GM18873 (cell line): Measurements from ENCODE around the gene OLFML2A.
"Not testable (repeated sequence)": the region's sequence is repeated elsewhere in the genome, so short reads cannot be mapped to it uniquely, and the experiment has no call there.

Experiments used
- ATAC-seq: cut with Tn5 transposase; IDR thresholded peaks from one replicate; pipeline ENCODE4 v1.9.1; 2021; ENCODE audit warnings: mild to moderate bottlenecking, moderate library complexity, moderate number of reproducible peaks; ENCODE audit not compliant: unreplicated experiment, low FRiP score

Gene OLFML2A

DNA sequence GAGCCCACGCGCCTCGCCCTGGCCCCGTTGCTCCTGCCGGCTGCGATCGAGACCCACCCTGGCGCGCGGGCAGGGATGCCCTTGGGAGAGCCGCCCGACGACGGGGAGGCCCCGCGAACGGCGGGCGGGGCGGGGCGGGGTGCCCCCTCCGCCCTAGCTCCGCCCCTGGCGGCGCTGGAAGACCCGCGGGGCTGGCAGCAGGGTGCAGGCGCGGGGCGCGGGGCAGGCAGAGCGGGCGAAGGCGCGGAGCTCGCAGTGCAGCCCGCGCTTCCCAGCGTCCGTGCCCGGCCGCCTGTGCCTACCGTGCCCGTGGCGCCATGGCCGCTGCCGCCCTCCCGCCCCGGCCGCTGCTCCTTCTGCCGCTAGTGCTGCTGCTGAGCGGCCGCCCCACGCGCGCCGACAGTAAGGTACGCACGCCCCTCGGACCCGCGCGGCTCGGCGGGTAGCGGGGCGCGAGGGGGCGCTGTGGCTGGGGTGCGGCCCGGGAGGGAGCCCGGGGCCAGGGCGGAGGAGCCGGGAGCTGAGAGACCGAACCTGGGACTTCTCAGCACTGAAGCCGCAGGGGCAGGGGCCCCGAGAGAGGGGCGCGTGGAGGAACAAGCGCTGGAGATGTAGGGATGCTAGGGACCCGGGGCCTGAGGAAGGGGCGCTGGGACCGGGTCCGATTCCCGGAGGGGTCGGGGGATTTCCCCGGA, at the start of gene OLFML2A:
OLFML2A (plus strand) TSS at position 180 of the 695 bp plus-strand sequence; CDS start at position 318, 138 bp downstream.
- ATAC-seq, result no peak

DNA sequence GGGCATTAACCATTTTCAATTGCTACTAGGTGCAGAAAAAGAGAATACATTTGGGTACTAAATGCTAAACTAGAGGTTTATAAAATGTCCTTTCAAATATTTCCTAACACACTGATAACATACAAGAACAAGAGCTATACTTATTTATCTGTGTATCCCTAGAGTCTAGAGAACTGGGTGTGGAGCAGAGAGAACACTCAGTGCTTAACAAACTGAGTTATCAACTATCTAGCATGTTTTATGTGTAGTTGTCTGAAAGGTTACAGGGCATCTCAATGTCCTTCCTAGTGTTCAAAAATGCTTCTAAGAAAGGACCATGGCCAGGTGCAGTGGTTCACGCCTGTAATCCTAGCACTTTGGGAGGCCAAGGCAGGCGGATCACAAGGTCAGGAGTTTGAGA, 46.2 kb upstream of the OLFML2A start:
- no peak for ATAC-seq

GRCh38 chr9:124733964-124734740, 42.8 kb upstream of the OLFML2A start:
- no peak for ATAC-seq

DNA sequence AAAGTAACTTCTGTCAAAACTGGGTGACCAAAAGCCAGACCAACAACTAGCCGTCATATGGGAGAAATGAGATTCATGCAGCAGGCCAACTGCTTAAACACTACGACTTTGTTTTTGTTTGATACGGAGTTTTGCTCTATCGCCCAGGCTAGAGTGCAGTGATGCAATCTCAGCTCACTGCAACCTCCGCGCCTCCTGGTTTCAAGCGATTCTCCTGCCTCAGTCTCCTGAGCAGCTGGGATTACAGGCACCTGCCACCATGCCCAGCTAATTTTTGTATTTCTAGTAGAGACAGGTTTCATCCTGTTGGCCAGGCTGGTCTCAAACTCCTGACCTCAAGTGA, 42.2 kb upstream of the OLFML2A start:
- ATAC-seq, result not testable (repeated sequence)

GRCh38 chr9:124735121-124735520, 41.8 kb upstream of the OLFML2A start:
- no peak for ATAC-seq

- not testable (repeated sequence) for ATAC-seq
Measured at GRCh38 chr9:124738075-124738474, 38.9 kb upstream of the OLFML2A start.

DNA sequence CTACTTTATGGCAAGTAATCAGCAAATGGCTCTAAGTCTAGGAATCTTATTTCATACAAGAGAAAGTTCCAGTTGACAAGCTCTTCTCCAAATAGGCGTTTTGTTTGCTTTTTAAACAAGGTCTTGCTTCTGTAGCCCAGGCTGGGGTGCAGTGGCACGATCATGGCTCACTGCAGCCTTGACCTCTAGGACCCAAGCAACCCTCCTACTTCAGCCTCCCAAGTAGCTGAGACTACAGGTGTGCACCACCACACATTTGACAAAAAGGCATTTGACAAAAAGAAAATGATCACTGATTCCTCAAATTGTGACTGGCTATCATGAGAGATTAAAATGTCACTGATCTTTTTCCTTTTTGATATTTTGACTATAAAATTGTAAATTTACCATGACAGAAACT, 37.6 kb upstream of the OLFML2A start:
- ATAC-seq, result no peak

- ATAC-seq, result no peak
Measured at GRCh38 chr9:124741149-124741548, 35.8 kb upstream of the OLFML2A start.

- no peak for ATAC-seq
Measured at GRCh38 chr9:124741662-124742061, 35.3 kb upstream of the OLFML2A start.

- ATAC-seq, result no peak
Measured at GRCh38 chr9:124742940-124743339, 34.0 kb upstream of the OLFML2A start.

GRCh38 chr9:124743686-124744348, 33.1 kb upstream of the OLFML2A start:
- no peak for ATAC-seq

DNA sequence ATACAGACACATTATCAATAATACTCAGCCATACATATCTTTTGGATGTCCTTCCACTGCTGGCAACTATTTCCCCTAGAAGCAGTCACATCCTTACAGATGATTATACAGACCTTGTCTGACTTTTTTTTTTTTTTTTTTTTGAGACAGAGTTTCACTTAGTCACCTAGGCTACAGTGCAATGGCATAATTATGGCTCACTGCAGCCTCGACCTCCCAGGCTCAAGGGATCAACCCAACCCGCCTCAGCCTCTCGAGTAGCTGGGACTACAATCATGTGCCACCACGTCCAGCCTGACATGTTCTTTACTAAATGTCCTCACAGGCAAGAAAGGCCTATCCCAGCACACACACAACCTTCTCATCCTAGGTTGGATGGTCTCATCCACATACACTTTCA, 29.9 kb upstream of the OLFML2A start:
- ATAC-seq, result no peak

- ATAC-seq, result no peak
Measured at GRCh38 chr9:124749284-124749683, 27.6 kb upstream of the OLFML2A start.

GRCh38 chr9:124749781-124750180, 27.2 kb upstream of the OLFML2A start:
- ATAC-seq, result no peak

GRCh38 chr9:124752967-124753366, 24.0 kb upstream of the OLFML2A start:
- ATAC-seq, result no peak

GRCh38 chr9:124754289-124754688, 22.6 kb upstream of the OLFML2A start:
- ATAC-seq, result no peak

GRCh38 chr9:124755061-124755460, 21.9 kb upstream of the OLFML2A start:
- no peak for ATAC-seq

GRCh38 chr9:124756011-124756410, 20.9 kb upstream of the OLFML2A start:
- ATAC-seq, result no peak

DNA sequence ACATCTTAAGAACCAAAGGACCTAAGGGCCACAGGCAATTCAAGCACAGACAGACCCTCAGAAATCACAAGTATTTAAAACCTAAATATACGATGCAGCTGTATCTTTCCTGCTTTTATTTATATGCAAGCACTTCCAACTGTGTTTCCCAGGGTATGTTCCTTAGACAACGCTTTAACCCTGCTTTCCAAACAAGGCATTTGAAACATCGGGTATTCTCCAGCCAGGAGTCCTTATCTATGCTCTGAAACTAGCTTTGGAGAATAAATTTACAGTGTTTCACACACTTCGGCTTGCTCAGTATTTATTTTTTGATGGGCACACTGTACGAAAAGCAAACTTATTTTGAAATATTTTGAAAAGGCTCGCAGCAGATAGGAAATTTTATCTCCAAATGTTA, 19.3 kb upstream of the OLFML2A start:
- ATAC-seq, result no peak

DNA sequence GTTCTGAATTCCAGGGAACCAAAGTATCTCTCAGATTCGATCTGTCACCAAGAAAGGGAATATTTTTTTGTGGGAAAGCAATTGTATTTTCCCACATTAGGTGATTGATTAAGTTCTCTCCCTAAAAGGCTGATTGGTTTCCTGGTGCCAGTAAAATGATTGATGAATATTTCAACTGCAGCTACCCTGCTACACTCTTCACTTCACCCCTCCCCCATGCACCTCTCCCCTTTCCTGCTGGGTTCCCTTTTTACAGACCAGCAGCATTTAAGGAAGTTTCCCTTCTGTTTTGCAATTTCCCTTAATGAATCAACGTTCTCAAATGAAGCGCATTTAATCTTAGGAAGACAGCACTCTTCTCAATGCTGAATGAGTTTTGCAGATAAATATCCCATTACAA, 18.9 kb upstream of the OLFML2A start:
- no peak for ATAC-seq

DNA sequence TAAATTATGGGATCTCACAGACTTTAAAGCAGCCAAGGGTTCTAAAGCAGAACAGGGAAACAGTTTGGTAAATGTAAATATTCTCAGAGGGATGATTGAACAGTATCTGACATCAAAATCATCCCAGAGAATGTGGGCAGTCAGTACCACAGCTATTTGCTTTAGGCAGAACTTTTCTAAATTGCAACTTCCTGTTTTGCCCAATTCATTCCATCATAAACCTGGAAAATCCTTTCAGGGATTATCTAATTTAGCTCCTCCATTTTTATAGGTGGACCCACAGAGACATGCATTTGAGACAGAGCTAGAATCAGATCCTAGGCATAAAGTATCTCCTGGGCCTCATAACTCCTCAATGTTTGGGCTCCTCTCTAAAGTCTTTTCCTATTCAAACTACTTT, 18.2 kb upstream of the OLFML2A start:
- no peak for ATAC-seq

GRCh38 chr9:124759327-124759726, 17.6 kb upstream of the OLFML2A start:
- no peak for ATAC-seq
